ENCODE results near the gene NFYC. TPM values are rescaled to one million over a fixed set of nuclear protein-coding genes. Genes with fewer than 3 reads are reported as not detected.
A peak's percentile ranks its signal among the peaks of the same experiment; 100 is the strongest.

NFYC gene
- total and polyA plus RNA-seq, 2 of the 8 experiments (the other 6 are each of a cell fraction or from before 2014, with no cell fraction given): 54.1 to 124 TPM

MicroRNAs within 50 kb of the gene (microRNA counts, 767-probe panel; counts per million panel counts)
- microRNA hsa-miR-30c-5p (879 counts per million, percentile 95 among the panel's probes with 10 or more counts), microRNA hsa-miR-30e-5p (879 counts per million, percentile 95 among the panel's probes with 10 or more counts)

Small RNA genes within 50 kb of the gene (microRNA-seq; reads per million reads assigned to microRNA genes)
- 14.7 to 18.7 reads per million in 2 experiments for gene MIR30C1 (ENCODE audit: borderline microRNAs expressed in 2 of 2, borderline number of aligned reads in 2 of 2, borderline replicate concordance in 1 of 2)
- 1,231 to 1,743 reads per million in 2 experiments for gene MIR30E (ENCODE audit: borderline microRNAs expressed in 2 of 2, borderline number of aligned reads in 2 of 2, borderline replicate concordance in 1 of 2)

Small RNA genes within 50 kb of the gene (small RNA-seq; reads per million reads assigned to genes)
- 166 reads per million, percentile 98 among the genes with 10 or more reads in this experiment for gene MIR30C1 (ENCODE audit: insufficient read depth)
- gene MIR30E (ENCODE audit: insufficient read depth): 15,156 reads per million, percentile 100 among the genes with 10 or more reads in this experiment
- not detected for gene RN7SL326P (ENCODE audit: insufficient read depth)

Other genes starting within 250 kb of the NFYC start
- gene ZFP69B, start 241.2 kb upstream of the NFYC start, total RNA-seq (2021; fragmentation: NEBNext Ultra II Directional; extraction: Animal tissue kit (Norgen Biotek cat#: 25700)): 6.3 and 8.2 TPM in 2 replicates
- 1.4 and 1.7 TPM in 2 replicates for gene ZFP69B, start 241.2 kb upstream of the NFYC start, polyA plus RNA-seq (2011; rRNA removed)
- gene ZFP69, start 214.4 kb upstream of the NFYC start, total RNA-seq (2021; fragmentation: NEBNext Ultra II Directional; extraction: Animal tissue kit (Norgen Biotek cat#: 25700)): 4.3 TPM in 2 replicates
- 0.83 and 1.0 TPM in 2 replicates for gene ZFP69, start 214.4 kb upstream of the NFYC start, polyA plus RNA-seq (2011; rRNA removed)
- 7.7 and 8.5 TPM in 2 replicates for gene EXO5, start 182.9 kb upstream of the NFYC start, total RNA-seq (2021; fragmentation: NEBNext Ultra II Directional; extraction: Animal tissue kit (Norgen Biotek cat#: 25700))
- gene EXO5, start 182.9 kb upstream of the NFYC start, polyA plus RNA-seq (2011; rRNA removed): 3.1 and 4.4 TPM in 2 replicates
- gene ZNF684, start 160.1 kb upstream of the NFYC start, total RNA-seq (2021; fragmentation: NEBNext Ultra II Directional; extraction: Animal tissue kit (Norgen Biotek cat#: 25700)): 7.3 and 9.3 TPM in 2 replicates
- 2.4 and 2.6 TPM in 2 replicates for gene ZNF684, start 160.1 kb upstream of the NFYC start, polyA plus RNA-seq (2011; rRNA removed)
- gene RIMS3, start 26.0 kb upstream of the NFYC start, total RNA-seq (2021; fragmentation: NEBNext Ultra II Directional; extraction: Animal tissue kit (Norgen Biotek cat#: 25700)): 20.6 and 21.0 TPM in 2 replicates
- 13.3 and 20.6 TPM in 2 replicates for gene RIMS3, start 26.0 kb upstream of the NFYC start, polyA plus RNA-seq (2011; rRNA removed)
- 3.5 and 3.9 TPM in 2 replicates for gene KCNQ4, start 92.1 kb downstream of the NFYC start, total RNA-seq (2021; fragmentation: NEBNext Ultra II Directional; extraction: Animal tissue kit (Norgen Biotek cat#: 25700))
- 2.2 and 4.0 TPM in 2 replicates for gene KCNQ4, start 92.1 kb downstream of the NFYC start, polyA plus RNA-seq (2011; rRNA removed)
- gene CITED4, start 170.7 kb downstream of the NFYC start, total RNA-seq (2021; fragmentation: NEBNext Ultra II Directional; extraction: Animal tissue kit (Norgen Biotek cat#: 25700)): 16.0 and 16.3 TPM in 2 replicates
- 5.4 and 11.1 TPM in 2 replicates for gene CITED4, start 170.7 kb downstream of the NFYC start, polyA plus RNA-seq (2011; rRNA removed)